Activated gamma-delta T cell treated with anti-CD3 and anti-CD28 coated beads, Interleukin-2, amount 50 U/mL, for 16 hours (primary cell): ENCODE results near the gene VPS11.

Experiments
- DNase-seq: peaks from one replicate; pipeline ENCODE4 v3.0.0-alpha.2; 2020; ENCODE audit warnings: low read depth

VPS11 gene

DNA sequence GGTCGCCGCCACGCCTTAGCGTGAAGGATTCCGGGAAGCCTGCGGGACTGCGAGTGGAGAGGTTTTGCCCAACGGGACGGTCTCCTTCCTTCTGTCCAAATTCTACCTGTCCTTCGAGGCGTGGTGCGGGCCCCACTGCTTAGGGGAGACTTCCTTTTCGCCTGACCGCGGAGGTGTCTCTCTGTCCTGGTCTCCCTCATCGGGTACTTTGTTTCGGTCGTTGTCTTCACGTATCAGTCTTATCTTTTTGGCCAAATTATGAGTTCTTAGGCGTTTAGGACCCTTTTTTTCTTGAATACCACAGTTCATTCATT, 54.1 kb downstream of the VPS11 start:
- DNase-seq = no peak

GRCh38 chr11:119125821-119126220, 58.2 kb downstream of the VPS11 start:
- no peak for DNase-seq

GRCh38 chr11:119126675-119127268, 59.2 kb downstream of the VPS11 start:
- no peak for DNase-seq

- no peak for DNase-seq
Observed at GRCh38 chr11:119130662-119131061, 63.0 kb downstream of the VPS11 start.
